ENCODE data around the gene PDS5A.
"Not testable (repeated sequence)": the region's sequence is repeated elsewhere in the genome, so short reads cannot be mapped to it uniquely, and the experiment has no call there.

Gene PDS5A

GRCh38 chr4:39963656-39964055 lies 14.1 kb downstream of the PDS5A start:
- DNase-seq, result no peak

- DNase-seq, result no peak
Measured at GRCh38 chr4:39961311-39961877, 16.3 kb downstream of the PDS5A start.

- DNase-seq, result no peak
Measured at GRCh38 chr4:39950861-39951481, 26.7 kb downstream of the PDS5A start.

- DNase-seq, result no peak
Measured at GRCh38 chr4:39947963-39948362, 29.7 kb downstream of the PDS5A start.

- no peak for DNase-seq
Measured at GRCh38 chr4:39947417-39947816, 30.3 kb downstream of the PDS5A start.

- DNase-seq, result not testable (repeated sequence)
Measured at GRCh38 chr4:39944245-39944644, 33.5 kb downstream of the PDS5A start.

GRCh38 chr4:39942507-39942906 lies 35.2 kb downstream of the PDS5A start:
- DNase-seq, result no peak

- no peak for DNase-seq
Measured at GRCh38 chr4:39941682-39942217, 36.0 kb downstream of the PDS5A start.

GRCh38 chr4:39937683-39938268 lies 39.9 kb downstream of the PDS5A start:
- DNase-seq, result no peak

GRCh38 chr4:39936565-39937418 lies 40.9 kb downstream of the PDS5A start:
- DNase-seq, result no peak

- no peak for DNase-seq
Measured at GRCh38 chr4:39933671-39934590, 43.8 kb downstream of the PDS5A start.

- DNase-seq, result no peak
Measured at GRCh38 chr4:39932776-39933402, 44.8 kb downstream of the PDS5A start.

GRCh38 chr4:39931441-39931901 lies 46.2 kb downstream of the PDS5A start:
- DNase-seq, result no peak

GRCh38 chr4:39928538-39928937 lies 49.2 kb downstream of the PDS5A start:
- DNase-seq, result no peak

- no peak for DNase-seq
Measured at GRCh38 chr4:39924014-39924413, 53.7 kb downstream of the PDS5A start.

GRCh38 chr4:39922399-39922798 lies 55.3 kb downstream of the PDS5A start:
- no peak for DNase-seq

- DNase-seq, result no peak
Measured at GRCh38 chr4:39913471-39913870, 64.2 kb downstream of the PDS5A start.

- no peak for DNase-seq
Measured at GRCh38 chr4:39910064-39910463, 67.6 kb downstream of the PDS5A start.

GRCh38 chr4:39908284-39908683 lies 69.4 kb downstream of the PDS5A start:
- no peak for DNase-seq

- no peak for DNase-seq
Measured at GRCh38 chr4:39905656-39906055, 72.1 kb downstream of the PDS5A start.

GRCh38 chr4:39905019-39905418 lies 72.7 kb downstream of the PDS5A start:
- not testable (repeated sequence) for DNase-seq

- no peak for DNase-seq
Measured at GRCh38 chr4:39900966-39901365, 76.7 kb downstream of the PDS5A start.
